H9 (cell line): ENCODE results near the gene CATSPERB. TPM values are rescaled to one million over a fixed set of nuclear protein-coding genes. Genes with fewer than 3 reads are reported as not detected.

Source experiments
- DNase-seq: peaks from one replicate; pipeline ENCODE4 v3.0.0-alpha.2; 2017
- H2AFZ ChIP-seq: one replicate; pipeline ENCODE4 v1.6.1; 2013; ENCODE audit warnings: mild to moderate bottlenecking, low read length, control low read depth, moderate library complexity
- H2AK5ac ChIP-seq: 2 replicates; pipeline ENCODE4 v1.6.1; 2013; ENCODE audit warnings: low read length, control low read depth, mixed read lengths; ENCODE audit not compliant: insufficient read length
- H2BK120ac ChIP-seq: one replicate; pipeline ENCODE4 v1.6.1; 2013; ENCODE audit warnings: low read depth, mild to moderate bottlenecking, low read length, control low read depth, inconsistent platforms; ENCODE audit not compliant: poor library complexity, severe bottlenecking
- H2BK12ac ChIP-seq: 2 replicates; pipeline ENCODE4 v1.6.1; 2013; ENCODE audit warnings: low read length, control low read depth, mixed read lengths, low read depth; ENCODE audit not compliant: insufficient read length
- H2BK15ac ChIP-seq: 2 replicates; pipeline ENCODE4 v1.6.1; 2013; ENCODE audit warnings: low read depth, low read length, control low read depth
- H2BK20ac ChIP-seq: one replicate; pipeline ENCODE4 v1.6.1; 2013; ENCODE audit warnings: low read depth, mild to moderate bottlenecking, low read length, control low read depth, inconsistent platforms; ENCODE audit not compliant: poor library complexity, severe bottlenecking
- H2BK5ac ChIP-seq: 2 replicates; pipeline ENCODE4 v1.6.1; 2013; ENCODE audit warnings: low read length, control low read depth, mixed read lengths; ENCODE audit not compliant: insufficient read length
- H3K14ac ChIP-seq: 2 replicates; pipeline ENCODE4 v1.6.1; 2013; ENCODE audit warnings: low read length, control low read depth; ENCODE audit not compliant: insufficient read depth
- H3K18ac ChIP-seq: 2 replicates; pipeline ENCODE4 v1.6.1; 2013; ENCODE audit warnings: low read depth, mild to moderate bottlenecking, mixed read lengths, low read length, control low read depth; ENCODE audit not compliant: insufficient read length
- H3K23ac ChIP-seq: 2 replicates; pipeline ENCODE4 v1.6.1; 2013; ENCODE audit warnings: low read length, control low read depth, mixed read lengths, low read depth; ENCODE audit not compliant: insufficient read length
- H3K23me2 ChIP-seq: 2 replicates; pipeline ENCODE4 v1.6.1; 2013; ENCODE audit warnings: low read depth, mild to moderate bottlenecking, mixed read lengths, low read length, control low read depth; ENCODE audit not compliant: insufficient read length, poor library complexity, severe bottlenecking
- H3K27ac ChIP-seq: 2 replicates; pipeline ENCODE4 v1.5.1; 2013; ENCODE audit warnings: low read length, control low read depth, mixed read lengths, low read depth; ENCODE audit not compliant: insufficient read length
- H3K27me3 ChIP-seq: 2 replicates; pipeline ENCODE4 v1.6.1; 2013; ENCODE audit warnings: low read length, control low read depth, inconsistent platforms; ENCODE audit not compliant: insufficient read depth
- H3K4ac ChIP-seq: 2 replicates; pipeline ENCODE4 v1.6.1; 2013; ENCODE audit warnings: low read depth, mild to moderate bottlenecking, control low read depth, inconsistent platforms, low read length, moderate library complexity
- H3K4me1 ChIP-seq: 2 replicates; pipeline ENCODE4 v1.6.1; 2013; ENCODE audit warnings: low read length, control low read depth, inconsistent platforms; ENCODE audit not compliant: insufficient read depth
- H3K4me2 ChIP-seq: 2 replicates; pipeline ENCODE4 v1.6.1; 2013; ENCODE audit warnings: low read length, control low read depth, mixed read lengths; ENCODE audit not compliant: insufficient read length, insufficient read depth
- H3K56ac ChIP-seq: 2 replicates; pipeline ENCODE4 v1.6.1; 2013; ENCODE audit warnings: low read depth, mild to moderate bottlenecking, mixed read lengths, low read length, control low read depth; ENCODE audit not compliant: insufficient read length
- H3K79me1 ChIP-seq: 2 replicates; pipeline ENCODE4 v1.6.1; 2013; ENCODE audit warnings: low read depth, mild to moderate bottlenecking, moderate library complexity, low read length, control low read depth, inconsistent platforms; ENCODE audit not compliant: insufficient read depth, poor library complexity, severe bottlenecking
- H3K79me2 ChIP-seq: 2 replicates; pipeline ENCODE4 v1.6.1; 2013; ENCODE audit warnings: low read length, control low read depth, inconsistent platforms; ENCODE audit not compliant: insufficient read depth
- H3K9ac ChIP-seq: 2 replicates; pipeline ENCODE4 v1.6.1; 2013; ENCODE audit warnings: low read length, control low read depth, mixed read lengths; ENCODE audit not compliant: insufficient read length; ENCODE audit errors: extremely low read depth
- H3K9me3 ChIP-seq: one replicate; pipeline ENCODE4 v1.6.1; 2013; ENCODE audit warnings: low read depth, low read length, inconsistent platforms; ENCODE audit not compliant: control insufficient read depth
- H3T11ph ChIP-seq: one replicate; pipeline ENCODE4 v1.6.1; 2013; ENCODE audit warnings: mild to moderate bottlenecking, low read length, control low read depth, inconsistent platforms
- H4K20me1 ChIP-seq: one replicate; pipeline ENCODE4 v1.6.1; 2013; ENCODE audit not compliant: control insufficient read depth, insufficient read length, insufficient read depth
- H4K5ac ChIP-seq: 2 replicates; pipeline ENCODE4 v1.6.1; 2013; ENCODE audit warnings: low read depth, mild to moderate bottlenecking, mixed read lengths, low read length, control low read depth; ENCODE audit not compliant: insufficient read length
- H4K8ac ChIP-seq: replicated peaks from 2 replicates; pipeline ENCODE4 v1.6.1; 2013; ENCODE audit warnings: low read length, control low read depth, mixed read lengths, low read depth; ENCODE audit not compliant: insufficient read length
- H4K91ac ChIP-seq: 2 replicates; pipeline ENCODE4 v1.6.1; 2013; ENCODE audit warnings: low read depth, mild to moderate bottlenecking, moderate library complexity, mixed read lengths, low read length, control low read depth; ENCODE audit not compliant: insufficient read length
- H3K27ac Mint-ChIP-seq, 3 experiments: 2 replicates in 2 of 3; 3 replicates in 1 of 3; pipeline ENCODE4 v1.8.0; 2020 to 2021; ENCODE audit warnings: mixed read lengths in 3 of 3, mild to moderate bottlenecking in 1 of 3, moderate library complexity in 1 of 3
- H3K27me3 Mint-ChIP-seq: 2 replicates; pipeline ENCODE4 v1.8.0; 2021; ENCODE audit warnings: low read depth, mild to moderate bottlenecking, moderate library complexity, mixed read lengths
- H3K36me3 Mint-ChIP-seq, 3 experiments: 2 replicates in 2 of 3; 3 replicates in 1 of 3; pipeline ENCODE4 v1.8.0; 2020 to 2021; ENCODE audit warnings: low read depth in 3 of 3, mixed read lengths in 3 of 3; ENCODE audit not compliant: insufficient read depth in 1 of 3
- H3K4me1 Mint-ChIP-seq, 2 experiments: 2 replicates each; pipeline ENCODE4 v1.8.0; 2020; ENCODE audit warnings: mixed read lengths in 2 of 2
- H3K4me3 Mint-ChIP-seq, 2 experiments: 2 replicates in 1 of 2; 3 replicates in 1 of 2; pipeline ENCODE4 v1.8.0; 2020 to 2021; ENCODE audit warnings: mild to moderate bottlenecking in 2 of 2, mixed read lengths in 2 of 2, moderate library complexity in 1 of 2
- H3K9me3 Mint-ChIP-seq, 2 experiments: 2 replicates in 1 of 2; 3 replicates in 1 of 2; pipeline ENCODE4 v1.8.0; 2020; ENCODE audit warnings: mild to moderate bottlenecking in 2 of 2, mixed read lengths in 2 of 2, moderate library complexity in 1 of 2
- total RNA-seq: library from RNA; stranded (reverse); gene quantifications from 2 replicates; pipeline ENCODE4 v1.2.1, GENCODE V29; 2021
- TF ChIP-seq, protein P1 (sequence below): fragments of 200-600 bp; sonication (generic); conservative IDR thresholded peaks from 3 replicates; pipeline ENCODE4 v1.8.0; 2021; ENCODE audit warnings: antibody characterized with exemption, mild to moderate bottlenecking

The CATSPERB gene
- total RNA-seq, 1 experiment from 2014 or later = 0.48 TPM

DNA sequence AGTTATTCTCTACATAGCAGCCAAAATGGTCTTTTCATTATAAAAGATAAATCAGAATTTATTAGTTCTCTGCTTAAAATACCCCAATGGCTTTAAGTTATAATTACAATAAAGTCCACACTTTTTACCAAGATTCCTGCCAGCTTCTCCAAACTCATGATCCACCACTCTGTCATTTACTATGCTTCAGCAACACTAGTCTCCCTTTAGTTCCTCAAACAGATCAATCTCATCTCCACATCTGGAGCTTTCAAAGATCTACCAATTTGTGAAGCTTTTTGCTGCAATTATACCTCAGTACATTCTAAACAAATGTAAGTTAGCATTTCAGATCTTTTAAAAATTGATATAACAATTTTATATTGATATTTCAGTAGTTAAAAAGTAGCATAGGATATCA is 24.9 kb downstream of the CATSPERB start:
- no peak overlapping the region for H3K9ac ChIP-seq
- Mint-ChIP-seq H3K27ac (no peak overlapping the region), H3K36me3 (peaks cover 2 to 4% (median 2%) of the 10 kb centered on the region in 3 experiments; a peak in 1 of 7 replicates), H3K4me1 (no peaks in the 10 kb centered on the region), H3K27me3 (no peaks in the 10 kb centered on the region; the same call in 1 of the 2 replicates), H3K9me3 (peaks cover 3 to 4% of the 10 kb centered on the region in 2 experiments; a peak in 3 of 5 replicates), H3K4me3 (no peak overlapping the region)
- no peak overlapping the region for H3K27ac ChIP-seq
- H2BK5ac ChIP-seq = no peak overlapping the region
- H3K56ac ChIP-seq = no peak overlapping the region
- H3K23me2 ChIP-seq = no peaks in the 10 kb centered on the region
- H3K9me3 ChIP-seq = no peaks in the 10 kb centered on the region
- H2BK120ac ChIP-seq = no peak overlapping the region
- no peak overlapping the region for H3K18ac ChIP-seq
- H3K27me3 ChIP-seq = no peaks in the 10 kb centered on the region
- no peaks in the 10 kb centered on the region for H4K20me1 ChIP-seq
- no peaks in the 10 kb centered on the region for H3K4me1 ChIP-seq
- no peak overlapping the region for H2AK5ac ChIP-seq
- H4K91ac ChIP-seq = no peak overlapping the region
- no peaks in the 10 kb centered on the region for H3K79me2 ChIP-seq
- H3K14ac ChIP-seq = no peak overlapping the region
- no peak overlapping the region for H3K4me2 ChIP-seq
- H2BK20ac ChIP-seq = no peak overlapping the region
- H2BK15ac ChIP-seq = no peak overlapping the region
- DNase-seq = no peak
- no peak overlapping the region for H4K5ac ChIP-seq
- no peak overlapping the region for H2BK12ac ChIP-seq
- H3K4ac ChIP-seq = no peak overlapping the region
- no peak overlapping the region for H4K8ac ChIP-seq
- no peak overlapping the region for H2AFZ ChIP-seq
- TF ChIP-seq, protein P1, sequence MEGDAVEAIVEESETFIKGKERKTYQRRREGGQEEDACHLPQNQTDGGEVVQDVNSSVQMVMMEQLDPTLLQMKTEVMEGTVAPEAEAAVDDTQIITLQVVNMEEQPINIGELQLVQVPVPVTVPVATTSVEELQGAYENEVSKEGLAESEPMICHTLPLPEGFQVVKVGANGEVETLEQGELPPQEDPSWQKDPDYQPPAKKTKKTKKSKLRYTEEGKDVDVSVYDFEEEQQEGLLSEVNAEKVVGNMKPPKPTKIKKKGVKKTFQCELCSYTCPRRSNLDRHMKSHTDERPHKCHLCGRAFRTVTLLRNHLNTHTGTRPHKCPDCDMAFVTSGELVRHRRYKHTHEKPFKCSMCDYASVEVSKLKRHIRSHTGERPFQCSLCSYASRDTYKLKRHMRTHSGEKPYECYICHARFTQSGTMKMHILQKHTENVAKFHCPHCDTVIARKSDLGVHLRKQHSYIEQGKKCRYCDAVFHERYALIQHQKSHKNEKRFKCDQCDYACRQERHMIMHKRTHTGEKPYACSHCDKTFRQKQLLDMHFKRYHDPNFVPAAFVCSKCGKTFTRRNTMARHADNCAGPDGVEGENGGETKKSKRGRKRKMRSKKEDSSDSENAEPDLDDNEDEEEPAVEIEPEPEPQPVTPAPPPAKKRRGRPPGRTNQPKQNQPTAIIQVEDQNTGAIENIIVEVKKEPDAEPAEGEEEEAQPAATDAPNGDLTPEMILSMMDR = no peak
- no peak overlapping the region for H3T11ph ChIP-seq
- H3K79me1 ChIP-seq = no peaks in the 10 kb centered on the region
- no peak overlapping the region for H3K23ac ChIP-seq
